ENCODE measurements around the gene C7orf33. TPM values are rescaled to one million over a fixed set of nuclear protein-coding genes. Genes with fewer than 3 reads are reported as not detected.
A peak's percentile ranks its signal among the peaks of the same experiment; 100 is the strongest.
"Not testable (repeated sequence)": the region's sequence is repeated elsewhere in the genome, so short reads cannot be mapped to it uniquely, and the experiment has no call there.

C7orf33 gene
- total RNA-seq, 1 donor from 2014 or later, result not detected

GRCh38 chr7:148571381-148571780 lies 19.2 kb upstream of the C7orf33 start:
- intact Hi-C loops (cut with DNase I), result loop anchor here (10.0 kb wide), 1 partner anchor 393 kb away; no protein-coding TSS in a partner anchor
- DNase-seq (no peak), ATAC-seq (no peak)

GRCh38 chr7:148572067-148572522 lies 18.5 kb upstream of the C7orf33 start:
- ATAC-seq, result no peak
- TF ChIP-seq, protein P1, sequence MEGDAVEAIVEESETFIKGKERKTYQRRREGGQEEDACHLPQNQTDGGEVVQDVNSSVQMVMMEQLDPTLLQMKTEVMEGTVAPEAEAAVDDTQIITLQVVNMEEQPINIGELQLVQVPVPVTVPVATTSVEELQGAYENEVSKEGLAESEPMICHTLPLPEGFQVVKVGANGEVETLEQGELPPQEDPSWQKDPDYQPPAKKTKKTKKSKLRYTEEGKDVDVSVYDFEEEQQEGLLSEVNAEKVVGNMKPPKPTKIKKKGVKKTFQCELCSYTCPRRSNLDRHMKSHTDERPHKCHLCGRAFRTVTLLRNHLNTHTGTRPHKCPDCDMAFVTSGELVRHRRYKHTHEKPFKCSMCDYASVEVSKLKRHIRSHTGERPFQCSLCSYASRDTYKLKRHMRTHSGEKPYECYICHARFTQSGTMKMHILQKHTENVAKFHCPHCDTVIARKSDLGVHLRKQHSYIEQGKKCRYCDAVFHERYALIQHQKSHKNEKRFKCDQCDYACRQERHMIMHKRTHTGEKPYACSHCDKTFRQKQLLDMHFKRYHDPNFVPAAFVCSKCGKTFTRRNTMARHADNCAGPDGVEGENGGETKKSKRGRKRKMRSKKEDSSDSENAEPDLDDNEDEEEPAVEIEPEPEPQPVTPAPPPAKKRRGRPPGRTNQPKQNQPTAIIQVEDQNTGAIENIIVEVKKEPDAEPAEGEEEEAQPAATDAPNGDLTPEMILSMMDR (IDR thresholded peaks at IDR 0.05), result no peak
- no peak overlapping the region for H3K27ac ChIP-seq
- no peaks in the 10 kb centered on the region for H3K9me3 ChIP-seq
- H3K4me3 ChIP-seq, result no peak overlapping the region
- no peaks in the 10 kb centered on the region for H3K27me3 ChIP-seq (ENCODE audit: low read depth)
- DNase-seq, result no peak
- intact Hi-C loops (cut with DNase I), result loop anchor here (10.0 kb wide), 1 partner anchor 393 kb away; no protein-coding TSS in a partner anchor
- H3K36me3 ChIP-seq, result no peaks in the 10 kb centered on the region
- H3K4me1 ChIP-seq, result no peaks in the 10 kb centered on the region

More at GRCh38 chr7:148571381-148571780, 19.2 kb upstream of the C7orf33 start:
- TF ChIP-seq, protein P1 (IDR thresholded peaks at IDR 0.05), result no peak
- Histone ChIP-seq H3K27ac (no peak overlapping the region), H3K36me3 (no peaks in the 10 kb centered on the region), H3K4me1 (no peaks in the 10 kb centered on the region), H3K27me3 (ENCODE audit: low read depth) (no peaks in the 10 kb centered on the region), H3K9me3 (no peaks in the 10 kb centered on the region), H3K4me3 (no peak overlapping the region)

- H3K9me3 ChIP-seq; H3K27me3 ChIP-seq (ENCODE audit: low read depth); H3K27ac ChIP-seq; H3K4me3 ChIP-seq; ATAC-seq; H3K4me1 ChIP-seq; DNase-seq; H3K36me3 ChIP-seq: not testable (repeated sequence)
- intact Hi-C loops (cut with DNase I), result loop anchor here (10.0 kb wide), 1 partner anchor 391 kb away; no protein-coding TSS in a partner anchor
Measured at GRCh38 chr7:148573581-148573980, 17.0 kb upstream of the C7orf33 start.

DNA sequence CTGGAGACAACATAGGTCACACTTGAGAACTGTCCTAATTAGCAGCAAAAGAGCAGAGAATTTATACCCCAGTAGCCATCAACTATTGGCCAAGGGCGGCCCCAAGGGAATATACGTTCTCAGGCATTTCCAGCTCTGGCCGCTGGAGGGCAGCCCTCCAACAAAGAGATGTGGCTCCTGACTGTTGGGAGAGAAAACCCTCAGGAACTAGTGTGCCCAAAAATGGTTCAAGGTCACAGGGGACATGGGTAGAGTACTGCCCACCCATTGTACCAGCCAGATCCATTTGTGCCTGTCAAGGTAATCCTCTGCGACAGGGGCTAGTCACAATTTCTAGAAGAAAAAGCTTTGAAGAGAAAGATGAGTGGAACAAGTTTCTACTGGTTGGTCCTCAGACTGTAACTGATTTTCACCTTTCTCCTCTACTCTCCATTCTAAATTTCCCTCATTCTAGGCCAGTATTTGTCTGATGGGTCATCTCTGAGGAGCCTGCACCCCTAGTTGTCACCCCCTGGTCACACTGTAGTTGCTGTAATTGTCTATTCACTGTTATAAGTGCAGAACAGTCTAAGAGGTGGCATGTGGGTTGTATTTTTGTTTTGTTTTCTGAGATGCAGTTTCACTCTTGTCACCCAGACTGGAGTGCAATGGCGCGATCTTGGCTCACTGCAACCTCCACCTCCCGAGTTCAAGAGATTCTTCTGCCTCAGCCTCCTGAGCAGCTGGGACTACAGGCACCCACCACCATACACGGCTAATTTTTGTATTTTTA lies 14.7 kb upstream of the C7orf33 start:
- Histone ChIP-seq H3K4me3 (no peak overlapping the region), H3K4me1 (no peaks in the 10 kb centered on the region), H3K36me3 (no peaks in the 10 kb centered on the region), H3K27ac (no peak overlapping the region), H3K27me3 (ENCODE audit: low read depth) (no peaks in the 10 kb centered on the region), H3K9me3 (no peaks in the 10 kb centered on the region)
- intact Hi-C loops (cut with DNase I), result loop anchor here (10.0 kb wide), 1 partner anchor 389 kb away; no protein-coding TSS in a partner anchor
- peak; percentile 86 to 89 for ATAC-seq
- TF ChIP-seq, protein P1 (IDR thresholded peaks at IDR 0.05), result peak; percentile 90
- DNase-seq, result peak; percentile 80

GRCh38 chr7:148579366-148579765 lies 11.2 kb upstream of the C7orf33 start:
- ATAC-seq (no peak), DNase-seq (no peak)
- Histone ChIP-seq H3K4me3 (no peak overlapping the region), H3K36me3 (no peaks in the 10 kb centered on the region), H3K27ac (no peak overlapping the region), H3K4me1 (no peaks in the 10 kb centered on the region), H3K9me3 (no peaks in the 10 kb centered on the region), H3K27me3 (ENCODE audit: low read depth) (no peaks in the 10 kb centered on the region)
- TF ChIP-seq, protein P1 (IDR thresholded peaks at IDR 0.05), result no peak
- intact Hi-C loops (cut with DNase I), result loop anchor here (10.0 kb wide), 1 partner anchor 385 kb away; no protein-coding TSS in a partner anchor

DNA sequence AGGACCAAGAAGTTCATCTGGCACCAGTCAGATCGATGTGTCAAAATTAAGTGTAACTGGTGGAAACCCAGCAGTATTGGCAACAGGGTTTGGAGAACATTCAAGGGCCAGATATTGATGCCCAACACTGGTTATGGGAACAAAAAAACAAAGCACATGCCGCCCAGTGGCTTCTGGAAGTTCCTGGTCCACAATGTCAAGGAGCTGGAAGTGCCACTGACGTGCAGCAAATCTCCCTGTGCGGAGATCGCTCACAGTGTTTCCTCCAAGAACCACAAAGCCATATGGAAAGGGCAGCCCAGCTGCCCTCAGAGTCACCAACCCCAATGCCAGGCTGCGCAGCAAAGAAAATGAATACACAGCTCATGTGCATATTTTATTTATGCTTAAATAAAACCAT lies 10.1 kb upstream of the C7orf33 start:
- Histone ChIP-seq H3K9me3 (no peaks in the 10 kb centered on the region), H3K27ac (no peak overlapping the region), H3K27me3 (ENCODE audit: low read depth) (no peaks in the 10 kb centered on the region), H3K36me3 (no peaks in the 10 kb centered on the region), H3K4me1 (no peaks in the 10 kb centered on the region), H3K4me3 (no peak overlapping the region)
- intact Hi-C loops (cut with DNase I), result no loop called here
- no peak for DNase-seq
- ATAC-seq, result no peak
- TF ChIP-seq, protein P1 (IDR thresholded peaks at IDR 0.05), result no peak
